ENCODE results near the gene EML4.

EML4 gene

GRCh38 chr2:42227491-42227890 lies 58.3 kb downstream of the EML4 start:
- DNase-seq = no peak

GRCh38 chr2:42228101-42228500 lies 58.9 kb downstream of the EML4 start:
- DNase-seq = no peak

- DNase-seq = no peak
Observed at GRCh38 chr2:42229949-42230348, 60.8 kb downstream of the EML4 start.

- no peak for DNase-seq
Observed at GRCh38 chr2:42230891-42231290, 61.7 kb downstream of the EML4 start.

- no peak for DNase-seq
Observed at GRCh38 chr2:42232024-42232423, 62.9 kb downstream of the EML4 start.

- DNase-seq = no peak
Observed at GRCh38 chr2:42233976-42234441, 64.9 kb downstream of the EML4 start.

- no peak for DNase-seq
Observed at GRCh38 chr2:42236911-42237310, 67.8 kb downstream of the EML4 start.

- DNase-seq = no peak
Observed at GRCh38 chr2:42238644-42239288, 69.6 kb downstream of the EML4 start.

- DNase-seq = no peak
Observed at GRCh38 chr2:42239289-42239661, 70.1 kb downstream of the EML4 start.

GRCh38 chr2:42239811-42240210 lies 70.7 kb downstream of the EML4 start:
- DNase-seq = no peak

GRCh38 chr2:42241517-42241916 lies 72.4 kb downstream of the EML4 start:
- no peak for DNase-seq

GRCh38 chr2:42243297-42243696 lies 74.1 kb downstream of the EML4 start:
- DNase-seq = no peak

- DNase-seq = no peak
Observed at GRCh38 chr2:42244520-42244919, 75.4 kb downstream of the EML4 start.

GRCh38 chr2:42245396-42245795 lies 76.2 kb downstream of the EML4 start:
- DNase-seq = no peak

GRCh38 chr2:42246562-42246961 lies 77.4 kb downstream of the EML4 start:
- DNase-seq = no peak

- DNase-seq = no peak
Observed at GRCh38 chr2:42248846-42249245, 79.7 kb downstream of the EML4 start.

GRCh38 chr2:42249284-42249683 lies 80.1 kb downstream of the EML4 start:
- no peak for DNase-seq

GRCh38 chr2:42249887-42250286 lies 80.7 kb downstream of the EML4 start:
- peak; percentile 65 for DNase-seq

GRCh38 chr2:42250925-42251324 lies 81.8 kb downstream of the EML4 start:
- DNase-seq = no peak

- no peak for DNase-seq
Observed at GRCh38 chr2:42252464-42252863, 83.3 kb downstream of the EML4 start.

- DNase-seq = no peak
Observed at GRCh38 chr2:42254186-42254895, 85.2 kb downstream of the EML4 start.

- no peak for DNase-seq
Observed at GRCh38 chr2:42256505-42256904, 87.4 kb downstream of the EML4 start.

GRCh38 chr2:42261518-42262195 lies 92.5 kb downstream of the EML4 start:
- no peak for DNase-seq

GRCh38 chr2:42266236-42266635 lies 97.1 kb downstream of the EML4 start:
- no peak for DNase-seq
